ENCODE measurements around the gene CHST7.

DNA sequence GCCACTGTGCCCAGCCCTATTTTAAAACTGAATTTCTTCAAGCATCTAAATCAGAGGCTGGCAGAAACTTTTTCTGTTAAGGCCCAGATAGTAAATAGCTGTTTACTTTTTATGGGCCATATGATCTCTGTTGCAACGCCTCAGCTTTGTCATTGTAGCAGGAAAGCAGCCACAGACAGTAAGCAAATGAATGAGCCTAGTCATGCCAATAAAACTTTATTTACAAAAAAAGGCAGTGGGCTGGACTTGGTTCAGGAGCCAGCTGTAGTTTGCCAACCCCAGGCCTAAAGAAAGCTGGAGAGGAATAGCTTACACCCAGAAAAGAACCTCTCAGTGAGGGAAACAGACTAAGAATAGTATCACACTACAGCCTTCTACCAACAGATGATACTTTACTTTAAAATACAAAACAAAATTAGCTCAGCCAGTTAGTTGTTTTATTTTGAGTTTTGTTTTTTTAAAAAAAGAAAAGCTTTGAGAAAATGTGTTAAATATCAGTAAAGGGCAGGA, 25.5 kb downstream of the CHST7 start:
- TF ChIP-seq, protein P1, sequence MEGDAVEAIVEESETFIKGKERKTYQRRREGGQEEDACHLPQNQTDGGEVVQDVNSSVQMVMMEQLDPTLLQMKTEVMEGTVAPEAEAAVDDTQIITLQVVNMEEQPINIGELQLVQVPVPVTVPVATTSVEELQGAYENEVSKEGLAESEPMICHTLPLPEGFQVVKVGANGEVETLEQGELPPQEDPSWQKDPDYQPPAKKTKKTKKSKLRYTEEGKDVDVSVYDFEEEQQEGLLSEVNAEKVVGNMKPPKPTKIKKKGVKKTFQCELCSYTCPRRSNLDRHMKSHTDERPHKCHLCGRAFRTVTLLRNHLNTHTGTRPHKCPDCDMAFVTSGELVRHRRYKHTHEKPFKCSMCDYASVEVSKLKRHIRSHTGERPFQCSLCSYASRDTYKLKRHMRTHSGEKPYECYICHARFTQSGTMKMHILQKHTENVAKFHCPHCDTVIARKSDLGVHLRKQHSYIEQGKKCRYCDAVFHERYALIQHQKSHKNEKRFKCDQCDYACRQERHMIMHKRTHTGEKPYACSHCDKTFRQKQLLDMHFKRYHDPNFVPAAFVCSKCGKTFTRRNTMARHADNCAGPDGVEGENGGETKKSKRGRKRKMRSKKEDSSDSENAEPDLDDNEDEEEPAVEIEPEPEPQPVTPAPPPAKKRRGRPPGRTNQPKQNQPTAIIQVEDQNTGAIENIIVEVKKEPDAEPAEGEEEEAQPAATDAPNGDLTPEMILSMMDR (IDR thresholded peaks at IDR 0.05), result no peak
- TF ChIP-seq EZH2 (IDR thresholded peaks at IDR 0.05; ENCODE audit: borderline replicate concordance, insufficient read depth, low read depth, low read length, poor library complexity, severe bottlenecking), result no peak
